GM19438 (cell line): ENCODE results near the gene TPD52L1.

ENCODE experiments used
- ATAC-seq: cut with Tn5 transposase; IDR thresholded peaks from one replicate; pipeline ENCODE4 v1.9.1; 2021; ENCODE audit warnings: low read depth; ENCODE audit not compliant: unreplicated experiment

The TPD52L1 gene

GRCh38 chr6:125205931-125206330 is 52.4 kb downstream of the TPD52L1 start:
- ATAC-seq: no peak

GRCh38 chr6:125206389-125206788 is 52.8 kb downstream of the TPD52L1 start:
- ATAC-seq: no peak

- ATAC-seq: no peak
These were observed 54.4 kb downstream of the TPD52L1 start for GRCh38 chr6:125207956-125208355.

- ATAC-seq: no peak
These were observed 55.2 kb downstream of the TPD52L1 start for GRCh38 chr6:125208625-125209249.

GRCh38 chr6:125210667-125211066 is 57.1 kb downstream of the TPD52L1 start:
- no peak for ATAC-seq

- ATAC-seq: no peak
These were observed 57.8 kb downstream of the TPD52L1 start for GRCh38 chr6:125211352-125211751.

GRCh38 chr6:125212377-125212776 is 58.8 kb downstream of the TPD52L1 start:
- ATAC-seq: no peak

GRCh38 chr6:125213939-125214338 is 60.4 kb downstream of the TPD52L1 start:
- ATAC-seq: no peak

- no peak for ATAC-seq
These were observed 61.8 kb downstream of the TPD52L1 start for GRCh38 chr6:125215252-125215819.

- ATAC-seq: no peak
These were observed 62.4 kb downstream of the TPD52L1 start for GRCh38 chr6:125216015-125216414.

- ATAC-seq: no peak
These were observed 63.8 kb downstream of the TPD52L1 start for GRCh38 chr6:125217369-125217768.

GRCh38 chr6:125217992-125218391 is 64.4 kb downstream of the TPD52L1 start:
- no peak for ATAC-seq

GRCh38 chr6:125219361-125219895 is 65.9 kb downstream of the TPD52L1 start:
- no peak for ATAC-seq

- ATAC-seq: no peak
These were observed 67.1 kb downstream of the TPD52L1 start for GRCh38 chr6:125220712-125221111.

GRCh38 chr6:125222531-125223455 is 69.2 kb downstream of the TPD52L1 start:
- ATAC-seq: no peak

GRCh38 chr6:125224231-125224861 is 70.8 kb downstream of the TPD52L1 start:
- no peak for ATAC-seq

- ATAC-seq: no peak
These were observed 73.7 kb downstream of the TPD52L1 start for GRCh38 chr6:125227244-125227643.

- no peak for ATAC-seq
These were observed 75.5 kb downstream of the TPD52L1 start for GRCh38 chr6:125228981-125229479.

- no peak for ATAC-seq
These were observed 77.1 kb downstream of the TPD52L1 start for GRCh38 chr6:125230674-125231073.

GRCh38 chr6:125231133-125231532 is 77.6 kb downstream of the TPD52L1 start:
- ATAC-seq: no peak
